Inflammatory macrophage (primary cell): ENCODE measurements around the gene ARVCF.

Source experiments
- DNase-seq, 2 donors: peaks; one replicate each; pipeline ENCODE4 v3.0.0-alpha.2; 2020 to 2022

The ARVCF gene

GRCh38 chr22:20015187-20015625, 1.4 kb downstream of the ARVCF start:
- no peak for DNase-seq

GRCh38 chr22:20014526-20015186, 2.0 kb downstream of the ARVCF start:
- no peak for DNase-seq

GRCh38 chr22:20013382-20013871, 3.2 kb downstream of the ARVCF start:
- DNase-seq, result peak; percentile 33 to 56

GRCh38 chr22:20012741-20013331, 3.8 kb downstream of the ARVCF start:
- no peak for DNase-seq

GRCh38 chr22:20011993-20012740, 4.5 kb downstream of the ARVCF start:
- DNase-seq, result no peak

GRCh38 chr22:20011123-20011992, 5.3 kb downstream of the ARVCF start:
- no peak for DNase-seq

- no peak for DNase-seq
Measured at GRCh38 chr22:20010307-20011122, 6.1 kb downstream of the ARVCF start.

GRCh38 chr22:20009582-20010306, 6.9 kb downstream of the ARVCF start:
- DNase-seq, result no peak

GRCh38 chr22:20009018-20009491, 7.6 kb downstream of the ARVCF start:
- DNase-seq, result no peak

GRCh38 chr22:20008221-20008995, 8.2 kb downstream of the ARVCF start:
- no peak for DNase-seq

- DNase-seq, result no peak
Measured at GRCh38 chr22:20004464-20004863, 12.2 kb downstream of the ARVCF start.

GRCh38 chr22:20003304-20003703, 13.3 kb downstream of the ARVCF start:
- no peak for DNase-seq

GRCh38 chr22:20002636-20003035, 14.0 kb downstream of the ARVCF start:
- DNase-seq, result no peak

GRCh38 chr22:20002128-20002527, 14.5 kb downstream of the ARVCF start:
- DNase-seq, result no peak

- DNase-seq, result no peak
Measured at GRCh38 chr22:20001082-20001638, 15.5 kb downstream of the ARVCF start.

- DNase-seq, result no peak
Measured at GRCh38 chr22:20000246-20001081, 16.2 kb downstream of the ARVCF start.

GRCh38 chr22:19998991-19999820, 17.4 kb downstream of the ARVCF start:
- no peak for DNase-seq
